ENCODE measurements around the gene PDCD4. TPM values are rescaled to one million over a fixed set of nuclear protein-coding genes. Genes with fewer than 3 reads are reported as not detected.

Gene PDCD4
- total and polyA plus RNA-seq, 2 of the 8 experiments (the other 6 are each of a cell fraction or from before 2014, with no cell fraction given), result 3.3 to 26.8 TPM

GRCh38 chr10:110863361-110863760 lies 8.4 kb upstream of the PDCD4 start:
- no peak for TF ChIP-seq FOSL1 (IDR thresholded peaks at IDR 0.05; ENCODE audit: insufficient read depth, low read depth, low read length)
- no peak for TF ChIP-seq JUN (IDR thresholded peaks at IDR 0.05; ENCODE audit: low read depth, low read length)
- no peak for TF ChIP-seq NRF1 (IDR thresholded peaks at IDR 0.05; ENCODE audit: low read depth, low read length)
- no peaks in the 10 kb centered on the region for H3K9me3 ChIP-seq (ENCODE audit: insufficient read depth in 2 of 2, low read depth in 1 of 2, low read length in 1 of 2)
- FAIRE-seq, result no peak

More at GRCh38 chr10:110863361-110863760, 8.4 kb upstream of the PDCD4 start:
- no peak overlapping the region for H2BK20ac ChIP-seq (ENCODE audit: low read length)
- no peak overlapping the region for H3K4ac ChIP-seq (replicated peaks; ENCODE audit: insufficient read length, low read depth, low read length)
- no peak overlapping the region for H3K4me3 ChIP-seq (ENCODE audit: extremely low read depth in 1 of 4, insufficient read depth in 2 of 4, low read depth in 3 of 4, low read length in 4 of 4)
- no peaks in the 10 kb centered on the region for H3K79me2 ChIP-seq (ENCODE audit: control insufficient read depth in 1 of 2, insufficient read depth in 2 of 2, low read length in 2 of 2)
- no peak overlapping the region for H2BK12ac ChIP-seq (ENCODE audit: low read depth, low read length)
- no peak overlapping the region for H3K9ac ChIP-seq (replicated peaks in 1 of 4; ENCODE audit: extremely low read depth in 1 of 4, low read depth in 3 of 4, low read length in 3 of 4)
- H3K4me2 ChIP-seq (ENCODE audit: insufficient read depth in 1 of 2, low read depth in 2 of 2, low read length in 2 of 2), result no peak overlapping the region
- H3K18ac ChIP-seq (ENCODE audit: extremely low read depth, low read length), result no peak overlapping the region
- no peak overlapping the region for H4K8ac ChIP-seq (ENCODE audit: extremely low read depth, insufficient read depth, low read length)
- H4K91ac ChIP-seq (replicated peaks; ENCODE audit: insufficient read length, low read length), result no peak overlapping the region
- H3K79me1 ChIP-seq (ENCODE audit: low read depth, low read length), result no peaks in the 10 kb centered on the region
- no peak overlapping the region for H3K14ac ChIP-seq (ENCODE audit: insufficient read length)
- H3K4me1 ChIP-seq (replicated peaks in 1 of 4; ENCODE audit: control insufficient read depth in 3 of 4, insufficient read depth in 4 of 4, low read length in 3 of 4), result peaks cover 0 to 4% (median 0%) of the 10 kb centered on the region in 4 experiments; a peak in 2 of 7 replicates
- H2BK15ac ChIP-seq (ENCODE audit: low read length), result no peak overlapping the region
- no peak overlapping the region for H3K23ac ChIP-seq (ENCODE audit: insufficient read length)
- no peak overlapping the region for H3K56ac ChIP-seq (replicated peaks; ENCODE audit: insufficient read length, low read depth, low read length)
- H3K27me3 ChIP-seq (replicated peaks in 1 of 4; ENCODE audit: control insufficient read depth in 3 of 4, extremely low read depth in 1 of 4, insufficient read depth in 3 of 4, low read length in 3 of 4), result no peaks in the 10 kb centered on the region
- ChIA-PET POLR2A (ENCODE audit: partially characterized antibody) (no interaction called here), CTCF (ENCODE audit: partially characterized antibody) (no interaction called here)
- H2AK5ac ChIP-seq (ENCODE audit: low read depth, low read length), result no peak overlapping the region
- no peaks in the 10 kb centered on the region; the same call in 1 of the 2 replicates for H3K23me2 ChIP-seq (ENCODE audit: low read depth, low read length)
- DNase-seq (ENCODE audit: low read depth in 1 of 2, low spot score in 2 of 2), result no peak
- H4K20me1 ChIP-seq (replicated peaks in 1 of 2; ENCODE audit: control insufficient read depth in 1 of 2, insufficient read depth in 2 of 2, low read length in 2 of 2), result no peaks in the 10 kb centered on the region
- no peak overlapping the region for H2BK120ac ChIP-seq (replicated peaks; ENCODE audit: low read depth, low read length)
- H3K27ac ChIP-seq (ENCODE audit: low read depth, low read length), result no peak overlapping the region
- no peak overlapping the region for H2AFZ ChIP-seq (ENCODE audit: low read length)
- H2BK5ac ChIP-seq (ENCODE audit: low read depth, low read length), result no peak overlapping the region
- no peaks in the 10 kb centered on the region; a peak in 2 of 8 replicates for H3K36me3 ChIP-seq (ENCODE audit: control insufficient read depth in 2 of 4, insufficient read depth in 4 of 4, low read length in 3 of 4)
- no peak overlapping the region for H4K5ac ChIP-seq (ENCODE audit: insufficient read length, low read depth, low read length)
